IPS DF 4.7 (cell line): Measurements from ENCODE around the gene ZNF236.

Experiments used
- DNase-seq: peaks from one replicate; pipeline ENCODE4 v3.0.0-alpha.2; 2013; ENCODE audit warnings: low spot score; ENCODE audit errors: extremely low read depth

Gene ZNF236

DNA sequence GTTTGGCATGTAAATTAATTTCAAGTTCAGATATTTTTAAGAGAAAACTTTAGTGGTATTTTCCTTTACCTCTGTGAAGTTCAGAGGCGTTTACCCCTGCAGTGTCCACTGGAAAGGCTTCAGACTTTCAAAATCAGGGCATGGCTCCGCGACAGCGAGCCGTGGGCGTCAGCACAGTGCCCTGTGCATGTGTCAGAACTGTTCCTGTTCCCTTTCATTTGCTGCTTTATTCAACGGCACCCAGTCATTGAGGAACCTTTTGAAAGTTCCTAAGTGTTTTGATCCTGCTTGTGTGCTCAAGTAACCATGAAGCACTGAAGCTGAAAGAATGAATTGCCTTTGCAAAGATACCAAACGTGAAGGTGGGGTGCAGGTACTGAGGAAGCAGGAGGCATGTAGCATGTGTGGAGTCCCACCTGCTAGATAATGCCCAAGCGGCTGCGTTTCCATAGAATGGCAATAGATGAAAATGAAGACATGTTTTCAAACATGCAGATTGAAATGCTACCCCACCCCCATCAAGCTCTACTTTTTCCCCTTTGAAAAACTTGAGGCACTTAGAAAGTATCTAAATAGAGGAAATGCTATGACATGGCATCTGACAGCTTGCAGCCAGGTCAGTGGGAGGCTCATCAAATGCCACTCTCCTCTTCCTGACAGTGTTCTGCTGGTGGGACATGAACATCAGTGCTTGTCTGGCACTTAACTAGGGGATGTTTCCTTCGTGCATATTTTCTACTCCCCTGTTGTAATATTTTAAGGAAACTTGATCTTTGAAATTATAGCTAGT lies 148.6 kb downstream of the ZNF236 start:
- DNase-seq, result no peak

GRCh38 chr18:76972241-76972640 lies 149.9 kb downstream of the ZNF236 start:
- DNase-seq, result no peak

DNA sequence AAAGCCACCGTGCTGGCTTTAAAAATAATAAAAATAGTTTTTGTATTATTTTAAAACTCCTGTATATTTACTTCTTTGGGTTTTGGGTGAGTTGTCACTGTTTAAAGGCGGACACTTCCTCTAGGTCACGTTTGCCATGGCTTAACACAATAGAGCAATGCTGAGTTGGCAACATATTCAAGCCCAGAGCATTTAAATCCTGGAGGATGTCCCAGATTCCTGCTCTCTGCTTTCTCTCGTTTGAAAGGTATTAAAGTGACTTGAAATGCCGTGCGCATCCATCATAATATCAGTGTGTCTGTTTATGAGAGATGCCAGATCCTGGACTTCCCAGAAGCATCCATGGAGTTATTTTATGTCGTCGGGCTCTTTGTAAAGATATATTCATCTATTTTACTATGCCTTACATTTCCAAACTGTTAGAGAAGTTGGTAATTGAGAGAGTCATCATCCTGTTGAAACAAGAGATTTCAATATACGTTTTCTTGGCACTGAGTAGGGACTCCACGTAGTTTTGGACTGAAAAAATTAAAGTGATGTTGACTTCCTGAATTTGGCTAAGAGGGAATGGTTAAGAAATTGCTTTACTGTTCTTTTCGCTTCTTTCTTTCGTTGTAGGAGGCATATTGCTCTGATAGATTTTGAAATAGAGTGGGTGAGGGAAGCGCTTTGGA lies 150.6 kb downstream of the ZNF236 start:
- no peak for DNase-seq

DNA sequence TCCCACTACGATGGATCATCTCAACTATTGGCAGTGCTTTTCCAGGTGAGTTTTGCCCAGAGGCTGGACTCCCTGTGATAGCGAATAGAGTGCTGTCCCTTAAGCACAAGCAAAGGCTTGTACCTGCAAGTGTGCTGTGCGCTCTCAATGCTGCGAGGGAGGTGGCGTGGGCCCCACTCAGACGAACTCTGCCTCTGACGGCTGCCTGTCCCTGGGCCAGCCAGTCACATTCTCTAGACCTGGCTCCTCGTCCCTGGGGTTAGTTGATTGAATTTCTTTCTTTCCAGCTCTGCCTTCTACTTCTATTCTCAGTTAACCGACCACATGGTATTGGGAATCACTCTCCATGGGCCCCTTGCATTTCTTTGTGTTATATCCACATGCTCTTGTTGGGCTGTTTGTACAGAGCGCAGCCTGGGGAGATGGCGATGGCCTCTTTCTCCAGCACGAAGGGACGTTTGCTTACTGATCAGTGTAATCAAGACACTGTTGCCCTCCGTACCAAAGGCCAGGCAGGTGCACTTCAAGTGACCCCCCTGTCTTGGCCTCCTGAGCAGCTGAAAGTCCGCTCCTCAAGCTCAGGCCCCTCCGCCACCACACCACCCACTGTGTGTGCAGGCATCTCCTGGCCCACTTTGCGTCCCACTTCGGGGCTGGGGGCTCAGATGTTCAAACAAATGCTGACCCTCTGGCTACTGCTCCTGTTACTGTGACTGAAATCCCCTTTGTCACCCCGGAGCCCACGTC lies 151.3 kb downstream of the ZNF236 start:
- no peak for DNase-seq

- DNase-seq, result no peak
These were observed 152.0 kb downstream of the ZNF236 start for GRCh38 chr18:76974386-76974785.

- DNase-seq, result no peak
These were observed 153.3 kb downstream of the ZNF236 start for GRCh38 chr18:76975577-76976110.

GRCh38 chr18:76977108-76977621 lies 154.8 kb downstream of the ZNF236 start:
- no peak for DNase-seq

DNA sequence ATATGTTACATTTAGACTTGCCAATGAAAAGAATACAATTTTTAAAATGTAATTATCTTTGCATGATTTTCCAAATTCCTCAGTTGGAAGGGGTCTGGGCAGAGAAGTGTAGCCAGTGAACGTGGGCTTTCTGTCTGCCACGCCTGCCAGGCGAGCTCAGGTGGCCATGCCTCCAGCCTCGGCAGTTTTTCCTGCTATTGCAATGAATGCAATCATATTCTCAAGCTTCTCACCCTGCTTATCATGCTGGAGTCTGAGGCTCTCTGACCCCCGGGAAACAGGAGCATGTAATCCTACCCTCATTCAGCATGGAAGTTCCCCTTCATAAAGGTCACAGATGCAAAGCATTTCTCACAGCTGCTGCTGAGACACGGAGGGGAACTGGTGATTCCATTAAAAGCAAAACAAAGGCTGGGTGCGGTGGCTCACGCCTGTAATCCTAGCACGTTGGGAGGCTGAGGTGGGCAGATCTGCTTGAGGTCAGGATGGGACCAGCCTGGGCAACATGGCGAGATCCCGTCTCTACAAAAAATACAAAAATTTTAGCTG lies 155.4 kb downstream of the ZNF236 start:
- DNase-seq, result no peak

GRCh38 chr18:76978616-76979015 lies 156.3 kb downstream of the ZNF236 start:
- no peak for DNase-seq

- DNase-seq, result no peak
These were observed 156.9 kb downstream of the ZNF236 start for GRCh38 chr18:76979111-76979751.

DNA sequence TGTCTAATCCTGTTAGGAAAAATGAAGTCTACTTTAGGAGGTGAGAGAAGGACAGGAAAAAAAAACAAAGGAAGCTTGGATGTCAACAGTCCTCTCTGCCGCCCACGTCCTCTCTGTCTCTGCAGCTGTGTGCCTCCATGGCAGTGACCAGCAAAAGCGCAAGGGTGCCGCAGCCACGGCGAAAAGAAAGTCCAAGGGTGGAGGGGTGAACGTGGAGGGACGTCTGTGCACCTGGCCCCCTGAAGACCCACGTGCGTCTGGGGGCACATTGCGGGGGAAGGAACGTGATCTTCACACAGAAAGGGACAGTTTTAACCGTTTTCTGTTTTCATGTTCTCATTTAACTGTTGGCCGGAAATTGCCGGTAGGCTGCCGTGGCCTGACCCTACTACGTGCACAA lies 157.5 kb downstream of the ZNF236 start:
- no peak for DNase-seq

- DNase-seq, result no peak
These were observed 158.5 kb downstream of the ZNF236 start for GRCh38 chr18:76980663-76981395.

DNA sequence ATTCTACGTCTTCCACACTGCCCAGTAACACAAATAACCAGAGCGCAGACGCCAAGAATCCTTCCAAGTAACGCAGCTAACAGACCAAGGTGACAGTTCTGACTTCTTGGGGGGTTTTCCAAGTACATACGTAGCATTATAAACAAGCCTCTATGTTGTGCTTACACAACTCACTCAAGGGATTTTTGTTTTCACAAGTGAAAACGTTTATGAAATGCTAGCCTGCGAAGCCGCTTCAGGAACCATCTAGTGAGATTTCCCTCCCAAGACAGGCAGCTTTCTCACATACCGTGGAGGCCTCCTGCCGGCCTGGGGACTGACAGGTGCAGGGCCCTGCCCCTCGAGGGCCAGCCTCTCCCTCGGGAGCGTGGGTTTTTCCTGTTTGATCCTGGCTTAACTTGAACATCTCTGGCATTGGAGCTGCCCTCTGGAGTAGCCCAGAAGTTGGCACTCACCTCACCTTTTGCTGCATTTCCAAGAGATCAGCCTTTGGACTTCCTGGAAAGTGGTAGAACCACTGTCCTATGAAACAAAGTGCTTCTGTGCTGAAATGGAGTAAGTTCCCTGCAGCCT lies 159.1 kb downstream of the ZNF236 start:
- no peak for DNase-seq

- no peak for DNase-seq
These were observed 159.7 kb downstream of the ZNF236 start for GRCh38 chr18:76982038-76982437.

DNA sequence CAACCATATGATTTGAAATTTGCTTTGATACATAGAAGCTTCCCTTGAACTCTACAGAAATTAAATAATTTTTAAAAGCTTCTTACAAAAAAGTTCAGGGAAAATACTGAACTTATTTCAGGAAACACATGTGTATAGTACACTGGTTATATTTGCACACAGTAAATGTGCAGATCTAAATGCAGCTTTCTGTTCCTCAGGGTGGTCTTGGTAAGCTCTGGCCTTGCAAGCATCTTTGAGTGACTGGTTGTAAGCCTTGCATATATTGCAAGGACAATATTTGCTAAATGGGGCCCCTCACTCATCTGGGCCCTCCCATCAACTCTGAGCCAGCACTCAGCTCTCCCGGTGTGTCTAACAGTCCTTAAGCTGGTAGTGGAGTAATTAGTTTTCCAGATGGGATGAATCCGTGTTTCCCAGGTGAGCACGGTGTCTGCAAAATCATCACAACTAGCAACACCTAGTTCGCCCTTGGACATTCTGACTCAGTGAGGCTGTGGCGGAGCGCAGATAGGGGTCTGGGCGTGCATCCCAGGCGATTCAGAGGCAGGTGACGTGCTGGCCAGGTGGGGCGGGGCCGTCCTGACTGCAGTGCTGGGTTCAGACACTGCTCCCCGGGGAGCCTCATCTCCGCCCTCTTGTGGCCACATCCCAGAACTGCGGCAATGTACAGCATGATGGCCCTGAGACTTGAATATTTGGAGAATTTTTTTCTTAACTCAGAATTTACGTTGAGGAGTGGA lies 160.7 kb downstream of the ZNF236 start:
- peak; percentile 56 for DNase-seq

DNA sequence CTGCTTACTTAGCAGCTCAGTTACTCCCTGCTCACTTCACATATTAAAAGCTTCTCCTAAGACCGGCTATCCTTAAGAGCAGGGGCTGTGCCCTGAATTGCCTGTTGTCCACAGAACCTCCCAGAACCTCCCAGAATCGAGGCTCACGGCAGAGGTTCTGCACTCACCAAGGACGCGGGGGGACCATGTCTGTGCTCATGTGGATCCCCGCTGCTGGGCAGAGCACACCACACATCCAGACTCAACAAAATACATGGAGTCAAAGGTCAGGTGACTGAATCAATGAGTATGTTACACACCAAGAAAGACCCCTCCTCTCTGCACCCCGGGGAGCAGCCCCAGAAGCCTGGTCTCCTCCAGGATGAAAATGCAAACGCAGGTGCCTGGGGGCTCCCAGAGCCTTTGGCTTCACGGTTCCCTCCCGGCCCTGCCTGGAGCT lies 161.3 kb downstream of the ZNF236 start:
- DNase-seq, result no peak

DNA sequence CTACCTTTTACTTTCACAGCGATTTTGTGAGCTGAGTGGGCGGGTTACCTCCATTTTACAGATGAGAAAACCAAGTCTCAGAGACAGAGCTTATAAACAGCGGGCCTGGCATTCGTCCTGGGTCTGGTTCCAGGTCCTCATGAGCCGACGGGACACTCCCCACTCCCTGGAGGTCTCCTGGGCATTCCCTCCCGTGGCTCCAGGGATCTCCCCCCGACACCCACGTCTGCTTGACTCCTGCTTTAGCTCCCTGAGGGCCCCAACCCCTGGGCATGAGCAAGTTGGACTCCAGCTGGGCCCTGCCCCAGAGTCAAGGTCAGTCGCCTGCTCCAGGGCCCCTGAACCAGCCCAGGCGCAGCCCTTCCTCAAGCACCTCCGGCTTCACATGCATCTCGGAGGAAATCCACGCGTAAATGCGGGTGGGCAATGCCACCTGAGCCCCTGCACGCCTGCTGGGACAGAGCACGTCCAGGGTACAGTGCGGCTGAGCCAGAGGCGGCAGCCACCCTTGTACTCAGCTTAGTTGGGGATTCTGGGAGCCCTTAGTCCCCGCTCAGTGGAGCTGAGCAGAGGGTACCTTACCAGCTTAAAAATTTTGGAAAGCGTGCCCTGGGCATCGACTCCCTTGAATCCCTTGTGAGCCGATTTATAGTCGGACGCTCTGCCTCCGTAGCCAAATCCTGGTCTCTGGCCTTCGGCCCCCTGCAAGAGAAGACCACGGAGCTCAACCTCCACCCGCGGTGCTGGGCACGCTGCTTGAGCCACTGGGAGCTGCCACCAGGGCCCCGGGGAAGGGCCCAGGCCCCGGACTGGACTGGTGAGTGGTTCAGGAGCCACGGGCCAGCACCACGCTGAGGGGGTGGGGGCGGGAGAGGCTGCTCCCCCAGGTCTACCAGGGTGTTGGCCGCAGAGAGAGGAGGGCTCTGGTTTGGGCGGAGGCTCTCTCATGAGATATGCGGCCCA lies 162.1 kb downstream of the ZNF236 start:
- DNase-seq, result no peak
